Measurements from ENCODE around the gene RFFL. TPM values are rescaled to one million over a fixed set of nuclear protein-coding genes. Genes with fewer than 3 reads are reported as not detected.

RFFL gene
- total RNA-seq, 1 experiment from 2014 or later = 30.3 TPM

GRCh38 chr17:35086931-35087573 lies 23.5 kb upstream of the RFFL start:
- H3K27ac Mint-ChIP-seq = peak overlapping the region; percentile 61; the same call in 1 of the 2 replicates
- CTCF ChIA-PET = interaction anchor here (2.2 kb wide), 1 partner anchor 23 kb away, joined by 9 read pairs; the partner anchor contains the start of gene RFFL

GRCh38 chr17:35086164-35086563 lies 22.7 kb upstream of the RFFL start:
- DNase-seq (ENCODE audit: low spot score) = no peak
- no peaks in the 10 kb centered on the region for H3K36me3 Mint-ChIP-seq
- CTCF ChIA-PET = interaction anchor here (2.2 kb wide), 1 partner anchor 22 kb away, joined by 9 read pairs; the partner anchor contains the start of gene RFFL
- no peak overlapping the region for H3K4me3 Mint-ChIP-seq
- H3K4me1 Mint-ChIP-seq = peaks cover 69% of the 10 kb centered on the region
- H3K27ac Mint-ChIP-seq = no peak overlapping the region
- peaks cover 4% of the 10 kb centered on the region for H3K27me3 Mint-ChIP-seq (ENCODE audit: low read depth)
- TF ChIP-seq CREM (CRISPR knock-in tag; IDR thresholded peaks at IDR 0.05) (no peak), IRF2 (CRISPR knock-in tag; IDR thresholded peaks at IDR 0.05; ENCODE audit: borderline replicate concordance, low read depth) (no peak), USF1 (CRISPR knock-in tag; IDR thresholded peaks at IDR 0.05) (no peak), TP53 (CRISPR knock-in tag; IDR thresholded peaks at IDR 0.05) (no peak), ZNF138 (CRISPR knock-in tag; conservative IDR thresholded peaks at IDR 0.05) (no peak), IRF1 (CRISPR knock-in tag; IDR thresholded peaks at IDR 0.05) (no peak), CTCF (IDR thresholded peaks at IDR 0.05) (no peak), STAT6 (CRISPR knock-in tag; conservative IDR thresholded peaks at IDR 0.05; ENCODE audit: low read depth) (no peak), GABPB1 (CRISPR knock-in tag; IDR thresholded peaks at IDR 0.05) (no peak), E2F1 (CRISPR knock-in tag; IDR thresholded peaks at IDR 0.05) (no peak), ARID4B (CRISPR knock-in tag; IDR thresholded peaks at IDR 0.05; ENCODE audit: borderline replicate concordance) (no peak), ZNF317 (CRISPR knock-in tag; IDR thresholded peaks at IDR 0.05; ENCODE audit: borderline replicate concordance, low read depth) (no peak)
- H3K9me3 Mint-ChIP-seq = no peaks in the 10 kb centered on the region
- POLR2A ChIA-PET = interaction anchor here (0.6 kb wide), 1 partner anchor 23 kb away, joined by 3 read pairs; no protein-coding TSS in a partner anchor
- no peak for ATAC-seq

More at GRCh38 chr17:35086931-35087573, 23.5 kb upstream of the RFFL start:
- Mint-ChIP-seq H3K4me3 (peak overlapping the region; percentile 87), H3K27me3 (ENCODE audit: low read depth) (peaks cover 4% of the 10 kb centered on the region), H3K4me1 (peaks cover 61% of the 10 kb centered on the region), H3K9me3 (no peaks in the 10 kb centered on the region), H3K36me3 (no peaks in the 10 kb centered on the region)
- no peak for TF ChIP-seq RELA (CRISPR knock-in tag; IDR thresholded peaks at IDR 0.05; ENCODE audit: borderline replicate concordance)
- no peak for TF ChIP-seq SMAD3 (CRISPR knock-in tag; IDR thresholded peaks at IDR 0.05; ENCODE audit: borderline replicate concordance)
- DNase-seq (ENCODE audit: low spot score) = no peak
- ATAC-seq = no peak
- POLR2A ChIA-PET = no interaction called here

All from WTC11 (cell line).